Right kidney (tissue), 1 donor: ENCODE data around the gene CROCC2.

Experiments used
- DNase-seq: peaks from one replicate; pipeline ENCODE4 v3.0.0-alpha.2; 2016

The CROCC2 gene

GRCh38 chr2:241038374-241039180 lies 132.4 kb downstream of the CROCC2 start:
- no peak for DNase-seq

GRCh38 chr2:241039416-241039815 lies 133.3 kb downstream of the CROCC2 start:
- DNase-seq = no peak

GRCh38 chr2:241040081-241040803 lies 134.1 kb downstream of the CROCC2 start:
- no peak for DNase-seq

- no peak for DNase-seq
Measured at GRCh38 chr2:241041589-241042158, 135.5 kb downstream of the CROCC2 start.
